Activated B cell treated with CpG ODN at 0.5 μM for 24 hours (primary cell): Measurements from ENCODE around the gene ROR1. TPM values are rescaled to one million over a fixed set of nuclear protein-coding genes. Genes with fewer than 3 reads are reported as not detected.

Experiments
- ATAC-seq: fragments of 200-7000 bp; cut with Tn5 transposase; one replicate; pipeline ENCODE4 v1.10.0; 2021; ENCODE audit warnings: low read depth, mild to moderate bottlenecking, moderate library complexity
- CTCF ChIA-PET: fragments of 350-600 bp; sonication (Branson Sonifier 250); formaldehyde crosslinking; loops from one replicate; lab custom pipeline; 2021; ENCODE audit warnings: antibody characterized with exemption; lab: Charles Lee
- POLR2A ChIA-PET: fragments of 350-600 bp; sonication (Branson Sonifier 250); formaldehyde crosslinking; loops from one replicate; lab custom pipeline; 2021; ENCODE audit warnings: antibody characterized with exemption; lab: Charles Lee
- DNase-seq: peaks from one replicate; pipeline ENCODE4 v3.0.0; 2022
- H3K27ac Mint-ChIP-seq: one replicate; pipeline ENCODE4 v1.8.0; 2020; ENCODE audit warnings: mixed read lengths
- H3K27me3 Mint-ChIP-seq: one replicate; pipeline ENCODE4 v1.8.0; 2021; ENCODE audit warnings: mixed read lengths
- H3K36me3 Mint-ChIP-seq: one replicate; pipeline ENCODE4 v1.8.0; 2021; ENCODE audit warnings: low read depth, mixed read lengths
- H3K4me1 Mint-ChIP-seq: one replicate; pipeline ENCODE4 v1.8.0; 2021; ENCODE audit warnings: mixed read lengths
- H3K4me3 Mint-ChIP-seq: one replicate; pipeline ENCODE4 v1.8.0; 2020; ENCODE audit warnings: mild to moderate bottlenecking, mixed read lengths
- H3K9me3 Mint-ChIP-seq: one replicate; pipeline ENCODE4 v1.8.0; 2020; ENCODE audit warnings: mixed read lengths
- intact Hi-C: fragments of 100-400 bp; cut with micrococcal nuclease; formaldehyde crosslinking; loops from one replicate; pipeline ENCODE4 v1.15.1; 2024
- total RNA-seq: library from RNA; stranded (reverse); gene quantifications from 2 replicates; pipeline ENCODE4 v1.2.3, GENCODE V29; 2022
- TF ChIP-seq, protein P1 (sequence below): fragments of 200-600 bp; IDR thresholded peaks from one replicate; pipeline ENCODE4 v1.8.0; 2022; ENCODE audit warnings: antibody characterized with exemption, mild to moderate bottlenecking

Gene ROR1
- total RNA-seq, 1 donor from 2014 or later, result 2.2 TPM

DNA sequence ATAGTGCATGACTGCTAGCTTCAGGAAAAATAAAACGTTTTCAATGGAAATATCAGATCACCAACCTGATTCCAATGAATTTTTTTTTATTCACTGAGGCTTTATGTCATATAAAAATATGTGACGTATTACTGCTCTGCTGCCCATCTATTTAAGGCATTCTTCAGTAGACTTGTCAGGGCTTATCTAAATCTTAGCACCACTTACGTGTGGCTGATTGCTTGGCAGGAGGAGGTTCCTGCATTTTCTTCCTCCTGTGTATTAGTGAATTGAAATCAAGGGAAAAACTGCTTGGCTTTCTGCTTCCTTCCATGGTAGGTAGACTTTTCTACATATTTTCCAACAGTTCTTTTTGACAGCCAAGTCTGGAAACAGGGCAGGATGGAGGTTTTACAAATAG lies 80.3 kb downstream of the ROR1 start:
- H3K27me3 Mint-ChIP-seq, result peaks cover 7% of the 10 kb centered on the region
- DNase-seq, result no peak
- no peaks in the 10 kb centered on the region for H3K4me1 Mint-ChIP-seq
- H3K27ac Mint-ChIP-seq, result no peak overlapping the region
- H3K9me3 Mint-ChIP-seq, result peaks cover 16% of the 10 kb centered on the region
- ChIA-PET POLR2A (no interaction called here), CTCF (no interaction called here)
- TF ChIP-seq, protein P1, sequence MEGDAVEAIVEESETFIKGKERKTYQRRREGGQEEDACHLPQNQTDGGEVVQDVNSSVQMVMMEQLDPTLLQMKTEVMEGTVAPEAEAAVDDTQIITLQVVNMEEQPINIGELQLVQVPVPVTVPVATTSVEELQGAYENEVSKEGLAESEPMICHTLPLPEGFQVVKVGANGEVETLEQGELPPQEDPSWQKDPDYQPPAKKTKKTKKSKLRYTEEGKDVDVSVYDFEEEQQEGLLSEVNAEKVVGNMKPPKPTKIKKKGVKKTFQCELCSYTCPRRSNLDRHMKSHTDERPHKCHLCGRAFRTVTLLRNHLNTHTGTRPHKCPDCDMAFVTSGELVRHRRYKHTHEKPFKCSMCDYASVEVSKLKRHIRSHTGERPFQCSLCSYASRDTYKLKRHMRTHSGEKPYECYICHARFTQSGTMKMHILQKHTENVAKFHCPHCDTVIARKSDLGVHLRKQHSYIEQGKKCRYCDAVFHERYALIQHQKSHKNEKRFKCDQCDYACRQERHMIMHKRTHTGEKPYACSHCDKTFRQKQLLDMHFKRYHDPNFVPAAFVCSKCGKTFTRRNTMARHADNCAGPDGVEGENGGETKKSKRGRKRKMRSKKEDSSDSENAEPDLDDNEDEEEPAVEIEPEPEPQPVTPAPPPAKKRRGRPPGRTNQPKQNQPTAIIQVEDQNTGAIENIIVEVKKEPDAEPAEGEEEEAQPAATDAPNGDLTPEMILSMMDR, result no peak
- no peak overlapping the region for H3K4me3 Mint-ChIP-seq
- ATAC-seq, result no peak
- H3K36me3 Mint-ChIP-seq, result peaks cover 2% of the 10 kb centered on the region
- intact Hi-C loops, result no loop called here

DNA sequence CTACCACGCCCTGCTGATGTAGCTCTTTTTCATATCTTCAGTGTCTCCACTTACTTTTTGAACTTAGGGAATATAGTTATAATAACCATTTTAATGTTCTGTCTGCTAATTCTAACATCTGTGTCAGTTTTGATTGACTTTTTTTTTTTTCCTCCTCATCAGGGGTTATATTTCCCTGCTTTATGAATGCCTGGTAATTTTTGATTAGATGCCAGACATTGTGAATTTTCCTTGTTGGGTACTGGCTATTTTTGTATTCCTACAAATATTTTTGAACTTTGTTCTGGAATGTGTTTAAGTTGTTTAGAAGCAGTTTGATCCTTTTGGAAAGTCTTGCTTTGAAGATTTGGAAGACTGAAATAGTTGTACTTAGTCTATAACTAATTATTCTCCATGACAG lies 82.1 kb downstream of the ROR1 start:
- H3K27ac Mint-ChIP-seq, result no peak overlapping the region
- H3K9me3 Mint-ChIP-seq, result peaks cover 16% of the 10 kb centered on the region
- H3K4me1 Mint-ChIP-seq, result no peaks in the 10 kb centered on the region
- H3K27me3 Mint-ChIP-seq, result peaks cover 7% of the 10 kb centered on the region
- DNase-seq (no peak), ATAC-seq (no peak)
- CTCF ChIA-PET, result no interaction called here
- H3K36me3 Mint-ChIP-seq, result peaks cover 2% of the 10 kb centered on the region
- intact Hi-C loops, result no loop called here
- no peak overlapping the region for H3K4me3 Mint-ChIP-seq
- TF ChIP-seq, protein P1, result no peak
- POLR2A ChIA-PET, result no interaction called here

DNA sequence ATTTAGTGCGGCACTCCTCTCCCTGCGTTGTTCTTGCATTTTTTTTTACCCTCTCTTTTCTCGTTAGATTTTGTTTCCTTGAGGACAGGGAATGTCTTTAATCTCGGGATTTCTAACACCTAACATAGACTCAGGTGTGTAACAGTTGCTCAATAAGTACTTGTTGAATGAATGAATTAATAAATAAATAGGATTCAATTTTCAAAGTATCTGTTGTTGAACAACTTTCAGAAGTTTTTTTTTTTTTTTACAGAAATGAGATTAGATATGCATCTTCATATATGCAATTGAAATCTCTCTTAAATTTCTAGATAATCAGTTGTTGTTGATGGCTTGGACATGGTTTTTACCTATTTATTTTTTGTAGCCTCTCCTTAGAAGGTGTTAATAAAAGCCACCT lies 83.1 kb downstream of the ROR1 start:
- Mint-ChIP-seq H3K27ac (no peak overlapping the region), H3K36me3 (peaks cover 2% of the 10 kb centered on the region), H3K4me3 (no peak overlapping the region), H3K4me1 (no peaks in the 10 kb centered on the region), H3K9me3 (peaks cover 16% of the 10 kb centered on the region), H3K27me3 (peaks cover 7% of the 10 kb centered on the region)
- ChIA-PET CTCF (no interaction called here), POLR2A (no interaction called here)
- intact Hi-C loops, result no loop called here
- TF ChIP-seq, protein P1, result no peak
- DNase-seq (no peak), ATAC-seq (no peak)

DNA sequence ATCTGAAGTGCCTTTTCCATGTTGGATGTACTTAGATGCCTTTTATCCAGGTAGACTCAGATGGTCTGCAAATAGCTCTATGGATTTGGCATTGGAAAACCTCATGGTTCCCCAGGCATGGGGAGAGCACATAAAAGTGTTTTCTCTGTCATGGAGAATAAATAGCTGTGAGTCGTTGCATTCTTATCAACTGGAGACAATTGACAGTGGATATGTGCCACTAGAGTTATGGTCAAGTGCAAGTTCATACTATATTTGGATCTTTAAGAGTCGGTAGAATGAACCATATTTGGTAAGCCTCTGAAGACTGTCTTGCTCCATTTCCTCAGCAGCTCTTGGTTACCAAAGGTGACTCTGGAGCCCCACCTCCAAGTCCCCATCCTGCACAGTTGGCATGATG lies 83.7 kb downstream of the ROR1 start:
- ChIA-PET CTCF (no interaction called here), POLR2A (no interaction called here)
- TF ChIP-seq, protein P1, result no peak
- ATAC-seq (no peak), DNase-seq (no peak)
- peaks cover 2% of the 10 kb centered on the region for H3K36me3 Mint-ChIP-seq
- H3K27ac Mint-ChIP-seq, result no peak overlapping the region
- H3K4me1 Mint-ChIP-seq, result no peaks in the 10 kb centered on the region
- peaks cover 7% of the 10 kb centered on the region for H3K27me3 Mint-ChIP-seq
- intact Hi-C loops, result no loop called here
- H3K9me3 Mint-ChIP-seq, result peaks cover 16% of the 10 kb centered on the region
- H3K4me3 Mint-ChIP-seq, result no peak overlapping the region

DNA sequence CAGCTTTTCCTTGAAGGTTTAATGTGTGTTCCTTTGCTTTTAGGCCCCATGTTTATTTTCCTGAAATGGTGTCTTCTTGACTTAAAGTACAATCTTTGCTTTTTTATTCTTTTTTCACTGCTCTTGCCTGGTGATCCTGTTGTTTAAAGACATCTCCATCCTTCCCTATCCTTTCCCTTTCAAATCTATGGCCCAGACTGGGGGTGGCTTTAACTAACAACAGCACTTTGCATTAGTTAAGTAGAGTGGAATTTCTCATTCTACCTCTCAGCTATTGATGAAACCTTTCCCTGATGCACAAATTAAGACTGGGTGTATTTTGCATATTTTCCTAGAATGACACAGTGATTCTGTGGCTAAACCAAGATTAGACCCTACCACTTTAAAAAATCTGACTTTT lies 84.3 kb downstream of the ROR1 start:
- CTCF ChIA-PET, result no interaction called here
- POLR2A ChIA-PET, result no interaction called here
- H3K27me3 Mint-ChIP-seq, result peaks cover 7% of the 10 kb centered on the region
- intact Hi-C loops, result no loop called here
- TF ChIP-seq, protein P1, result no peak
- ATAC-seq (no peak), DNase-seq (no peak)
- no peak overlapping the region for H3K27ac Mint-ChIP-seq
- no peaks in the 10 kb centered on the region for H3K4me1 Mint-ChIP-seq
- H3K9me3 Mint-ChIP-seq, result peaks cover 16% of the 10 kb centered on the region
- peaks cover 2% of the 10 kb centered on the region for H3K36me3 Mint-ChIP-seq
- H3K4me3 Mint-ChIP-seq, result no peak overlapping the region
